HepG2 (cell line): Measurements from ENCODE around the gene CEP104. TPM values are rescaled to one million over a fixed set of nuclear protein-coding genes. Genes with fewer than 3 reads are reported as not detected.
A peak's percentile ranks its signal among the peaks of the same experiment; 100 is the strongest.

Experiments used
- AGO1 ChIP-seq: fragments of 200-400 bp; formaldehyde crosslinking; IDR thresholded peaks from 2 replicates; pipeline ENCODE4 v1.6.1; 2017; ENCODE audit warnings: mild to moderate bottlenecking, low read depth, low read length, moderate library complexity; ENCODE audit not compliant: poor library complexity, severe bottlenecking
- HNRNPL ChIP-seq: fragments of 200-400 bp; formaldehyde crosslinking; IDR thresholded peaks from 2 replicates; pipeline ENCODE4 v1.6.1; 2017; ENCODE audit warnings: mild to moderate bottlenecking, low read depth, low read length
- PAWR ChIP-seq: sonication (generic); formaldehyde crosslinking; IDR thresholded peaks from 2 replicates; pipeline ENCODE4 v1.4.0; 2020; ENCODE audit warnings: missing genetic modification reagents, mild to moderate bottlenecking, borderline replicate concordance
- SSRP1 ChIP-seq: IDR thresholded peaks from 2 replicates; pipeline ENCODE4 v1.6.1; 2016; ENCODE audit warnings: control low read depth
- ZNF558 ChIP-seq: sonication (generic); formaldehyde crosslinking; IDR thresholded peaks from 2 replicates; pipeline ENCODE4 v1.9.0; 2022; ENCODE audit warnings: mild to moderate bottlenecking, missing genetic modification reagents, borderline replicate concordance
- ZNF746 ChIP-seq: sonication (generic); formaldehyde crosslinking; IDR thresholded peaks from 2 replicates; pipeline ENCODE4 v1.8.0; 2022; ENCODE audit warnings: mild to moderate bottlenecking, missing genetic modification reagents
- ZNF776 ChIP-seq: sonication (generic); formaldehyde crosslinking; IDR thresholded peaks from 2 replicates; pipeline ENCODE4 v1.4.0; 2020; ENCODE audit warnings: mild to moderate bottlenecking, missing genetic modification reagents
- polyA plus RNA-seq, 8 experiments: library from polyadenylated mRNA; depleted of rRNA in 3 of 8; stranded (reverse) in 7 of 8; unstranded in 1 of 8; fragments of >200 nt; fragmentation: Illumina TruSeq in 4 of 8; extraction: Trizol in 4 of 8; gene quantifications; 2 replicates each; pipeline versions ENCODE4 v1.2.1 to v1.2.3, GENCODE V29; 2011 to 2016; ENCODE audit warnings: low read depth in 4 of 8, missing spikeins in 1 of 8, mixed read lengths in 1 of 8; ENCODE audit not compliant: insufficient read depth in 1 of 8
- total RNA-seq, 5 experiments: library from RNA; depleted of rRNA; stranded (reverse); fragments of >200 nt; fragmentation: Illumina TruSeq; extraction: Trizol; gene quantifications; 2 replicates each; pipeline ENCODE4 v1.2.3, GENCODE V29; 2016; ENCODE audit warnings: low read depth in 1 of 5
- TF ChIP-seq, protein P1 (sequence below): IDR thresholded peaks from 2 replicates; pipeline ENCODE4 v1.6.1; 2012; ENCODE audit warnings: low read depth, low read length, improper control_type of control experiment
- TF ChIP-seq, protein P2 (sequence below): sonication (generic); formaldehyde crosslinking; conservative IDR thresholded peaks from 2 replicates; pipeline ENCODE4 v1.8.0; 2022; ENCODE audit warnings: mild to moderate bottlenecking, moderate library complexity, missing genetic modification reagents
- TF ChIP-seq, protein P3 (sequence below): sonication (generic); formaldehyde crosslinking; conservative IDR thresholded peaks from 2 replicates; pipeline ENCODE4 v1.4.0; 2020; ENCODE audit warnings: missing genetic modification reagents
- TF ChIP-seq, protein P4 (sequence below): sonication (generic); formaldehyde crosslinking; IDR thresholded peaks from 2 replicates; pipeline ENCODE4 v1.9.0; 2022; ENCODE audit warnings: missing genetic modification reagents, mild to moderate bottlenecking, borderline replicate concordance
- TF ChIP-seq, protein P5 (sequence below): sonication (generic); formaldehyde crosslinking; IDR thresholded peaks from 2 replicates; pipeline ENCODE4 v1.8.0; 2022; ENCODE audit warnings: missing genetic modification reagents, mild to moderate bottlenecking, borderline replicate concordance

Gene CEP104
- total and polyA plus RNA-seq, 2 of the 13 experiments (the other 11 are each of a cell fraction or from before 2014, with no cell fraction given), result 20.4 to 30.1 TPM

DNA sequence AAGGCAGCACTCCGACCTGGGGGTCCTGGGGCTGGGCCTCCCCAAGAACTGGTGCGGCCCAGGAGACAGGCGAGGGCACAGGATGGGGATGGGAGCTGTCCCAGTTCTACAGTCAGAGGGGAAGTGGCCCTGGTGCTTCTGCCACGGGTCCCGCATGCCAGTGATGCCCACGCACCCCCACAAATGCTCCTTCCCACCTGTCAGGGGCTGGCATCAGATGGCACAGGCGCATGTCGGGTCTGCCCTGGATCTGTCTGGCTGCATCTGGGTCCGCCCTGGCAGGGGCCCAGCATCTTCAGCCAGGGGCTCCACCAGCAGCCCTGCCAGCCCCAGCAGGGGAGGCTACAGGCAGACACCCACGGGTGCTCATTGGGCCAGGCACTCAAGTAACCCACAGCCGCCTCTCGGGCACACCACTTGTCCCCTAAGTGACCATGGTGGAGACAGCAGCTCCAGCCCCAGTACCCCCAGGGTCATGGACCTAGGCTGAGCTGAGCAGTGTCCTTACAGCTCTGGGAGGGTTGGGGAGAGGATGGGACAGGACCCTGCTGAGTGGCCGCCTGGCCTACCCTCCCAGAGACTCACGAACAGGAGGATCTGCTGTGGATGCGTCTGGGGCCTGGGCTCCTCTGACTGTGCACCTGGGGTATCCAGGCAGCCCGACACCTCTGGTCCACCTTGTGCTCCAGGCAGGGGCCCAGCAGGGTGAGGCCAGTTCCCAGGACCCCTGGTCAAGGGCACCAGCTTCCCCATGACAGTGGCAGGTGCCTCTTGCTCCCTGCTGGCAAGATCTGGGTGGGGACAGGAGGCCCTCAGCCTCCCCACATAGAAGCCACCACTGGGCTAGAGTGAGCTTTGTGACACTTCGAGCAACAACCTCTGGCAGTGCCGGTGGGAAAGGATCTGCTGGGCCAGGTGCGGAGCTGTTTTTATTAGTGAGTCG is 79.1 kb downstream of the CEP104 start (continued):
- TF ChIP-seq, protein P1, sequence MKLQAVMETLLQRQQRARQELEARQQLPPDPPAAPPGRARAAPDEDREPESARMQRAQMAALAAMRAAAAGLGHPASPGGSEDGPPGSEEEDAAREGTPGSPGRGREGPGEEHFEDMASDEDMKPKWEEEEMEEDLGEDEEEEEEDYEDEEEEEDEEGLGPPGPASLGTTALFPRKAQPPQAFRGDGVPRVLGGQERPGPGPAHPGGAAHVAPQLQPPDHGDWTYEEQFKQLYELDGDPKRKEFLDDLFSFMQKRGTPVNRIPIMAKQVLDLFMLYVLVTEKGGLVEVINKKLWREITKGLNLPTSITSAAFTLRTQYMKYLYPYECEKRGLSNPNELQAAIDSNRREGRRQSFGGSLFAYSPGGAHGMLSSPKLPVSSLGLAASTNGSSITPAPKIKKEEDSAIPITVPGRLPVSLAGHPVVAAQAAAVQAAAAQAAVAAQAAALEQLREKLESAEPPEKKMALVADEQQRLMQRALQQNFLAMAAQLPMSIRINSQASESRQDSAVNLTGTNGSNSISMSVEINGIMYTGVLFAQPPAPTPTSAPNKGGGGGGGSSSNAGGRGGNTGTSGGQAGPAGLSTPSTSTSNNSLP, result no peak
- TF ChIP-seq ZNF776 (peak; percentile 69; the same call in 1 of the 2 replicates), SSRP1 (0 out of 2 replicates have a peak, but pooled peaks have one; percentile 10), ZNF558 (CRISPR knock-in tag) (0 out of 2 replicates have a peak, but pooled peaks have one; percentile 11), ZNF746 (CRISPR knock-in tag) (no peak), PAWR (CRISPR knock-in tag) (no peak), AGO1 (peak; percentile 99), HNRNPL (peak; percentile 90)
- TF ChIP-seq, protein P2, sequence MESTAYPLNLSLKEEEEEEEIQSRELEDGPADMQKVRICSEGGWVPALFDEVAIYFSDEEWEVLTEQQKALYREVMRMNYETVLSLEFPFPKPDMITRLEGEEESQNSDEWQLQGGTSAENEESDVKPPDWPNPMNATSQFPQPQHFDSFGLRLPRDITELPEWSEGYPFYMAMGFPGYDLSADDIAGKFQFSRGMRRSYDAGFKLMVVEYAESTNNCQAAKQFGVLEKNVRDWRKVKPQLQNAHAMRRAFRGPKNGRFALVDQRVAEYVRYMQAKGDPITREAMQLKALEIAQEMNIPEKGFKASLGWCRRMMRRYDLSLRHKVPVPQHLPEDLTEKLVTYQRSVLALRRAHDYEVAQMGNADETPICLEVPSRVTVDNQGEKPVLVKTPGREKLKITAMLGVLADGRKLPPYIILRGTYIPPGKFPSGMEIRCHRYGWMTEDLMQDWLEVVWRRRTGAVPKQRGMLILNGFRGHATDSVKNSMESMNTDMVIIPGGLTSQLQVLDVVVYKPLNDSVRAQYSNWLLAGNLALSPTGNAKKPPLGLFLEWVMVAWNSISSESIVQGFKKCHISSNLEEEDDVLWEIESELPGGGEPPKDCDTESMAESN (CRISPR knock-in tag), result 0 out of 2 replicates have a peak, but pooled peaks have one; percentile 18
- TF ChIP-seq, protein P3, sequence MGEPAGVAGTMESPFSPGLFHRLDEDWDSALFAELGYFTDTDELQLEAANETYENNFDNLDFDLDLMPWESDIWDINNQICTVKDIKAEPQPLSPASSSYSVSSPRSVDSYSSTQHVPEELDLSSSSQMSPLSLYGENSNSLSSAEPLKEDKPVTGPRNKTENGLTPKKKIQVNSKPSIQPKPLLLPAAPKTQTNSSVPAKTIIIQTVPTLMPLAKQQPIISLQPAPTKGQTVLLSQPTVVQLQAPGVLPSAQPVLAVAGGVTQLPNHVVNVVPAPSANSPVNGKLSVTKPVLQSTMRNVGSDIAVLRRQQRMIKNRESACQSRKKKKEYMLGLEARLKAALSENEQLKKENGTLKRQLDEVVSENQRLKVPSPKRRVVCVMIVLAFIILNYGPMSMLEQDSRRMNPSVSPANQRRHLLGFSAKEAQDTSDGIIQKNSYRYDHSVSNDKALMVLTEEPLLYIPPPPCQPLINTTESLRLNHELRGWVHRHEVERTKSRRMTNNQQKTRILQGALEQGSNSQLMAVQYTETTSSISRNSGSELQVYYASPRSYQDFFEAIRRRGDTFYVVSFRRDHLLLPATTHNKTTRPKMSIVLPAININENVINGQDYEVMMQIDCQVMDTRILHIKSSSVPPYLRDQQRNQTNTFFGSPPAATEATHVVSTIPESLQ (CRISPR knock-in tag), result no peak
- TF ChIP-seq, protein P4, sequence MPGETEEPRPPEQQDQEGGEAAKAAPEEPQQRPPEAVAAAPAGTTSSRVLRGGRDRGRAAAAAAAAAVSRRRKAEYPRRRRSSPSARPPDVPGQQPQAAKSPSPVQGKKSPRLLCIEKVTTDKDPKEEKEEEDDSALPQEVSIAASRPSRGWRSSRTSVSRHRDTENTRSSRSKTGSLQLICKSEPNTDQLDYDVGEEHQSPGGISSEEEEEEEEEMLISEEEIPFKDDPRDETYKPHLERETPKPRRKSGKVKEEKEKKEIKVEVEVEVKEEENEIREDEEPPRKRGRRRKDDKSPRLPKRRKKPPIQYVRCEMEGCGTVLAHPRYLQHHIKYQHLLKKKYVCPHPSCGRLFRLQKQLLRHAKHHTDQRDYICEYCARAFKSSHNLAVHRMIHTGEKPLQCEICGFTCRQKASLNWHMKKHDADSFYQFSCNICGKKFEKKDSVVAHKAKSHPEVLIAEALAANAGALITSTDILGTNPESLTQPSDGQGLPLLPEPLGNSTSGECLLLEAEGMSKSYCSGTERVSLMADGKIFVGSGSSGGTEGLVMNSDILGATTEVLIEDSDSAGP (CRISPR knock-in tag), result peak; percentile 47; the same call in 1 of the 2 replicates
- TF ChIP-seq, protein P5, sequence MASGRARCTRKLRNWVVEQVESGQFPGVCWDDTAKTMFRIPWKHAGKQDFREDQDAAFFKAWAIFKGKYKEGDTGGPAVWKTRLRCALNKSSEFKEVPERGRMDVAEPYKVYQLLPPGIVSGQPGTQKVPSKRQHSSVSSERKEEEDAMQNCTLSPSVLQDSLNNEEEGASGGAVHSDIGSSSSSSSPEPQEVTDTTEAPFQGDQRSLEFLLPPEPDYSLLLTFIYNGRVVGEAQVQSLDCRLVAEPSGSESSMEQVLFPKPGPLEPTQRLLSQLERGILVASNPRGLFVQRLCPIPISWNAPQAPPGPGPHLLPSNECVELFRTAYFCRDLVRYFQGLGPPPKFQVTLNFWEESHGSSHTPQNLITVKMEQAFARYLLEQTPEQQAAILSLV, result 0 out of 2 replicates have a peak, but pooled peaks have one; percentile 28
